GM12878 (cell line): ENCODE results near the gene IMMP2L.

Source experiments
- NFYB ChIP-seq: IDR thresholded peaks from 2 replicates; pipeline ENCODE4 v1.6.1; 2011; ENCODE audit warnings: low read depth, mild to moderate bottlenecking, low read length, improper control_type of control experiment, moderate library complexity; ENCODE audit not compliant: insufficient read depth
- SUZ12 ChIP-seq: fragments of 200-600 bp; sonication (generic); IDR thresholded peaks from one replicate; pipeline ENCODE4 v1.6.1; 2018; ENCODE audit warnings: antibody characterized with exemption, mild to moderate bottlenecking; ENCODE audit not compliant: unreplicated experiment

DNA sequence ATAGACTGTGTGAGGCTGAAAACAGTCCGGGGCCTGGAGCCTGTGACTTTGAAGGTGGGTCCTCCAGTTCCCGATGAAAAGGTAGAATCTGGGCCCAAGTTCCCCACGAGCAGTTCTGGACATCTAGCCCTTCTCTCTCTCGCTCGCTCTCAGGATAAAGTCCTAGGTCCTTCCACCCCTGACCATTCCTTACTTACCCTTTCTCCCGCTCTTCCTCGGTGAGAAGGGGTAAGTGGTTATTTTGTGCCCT is 713 bp downstream of the IMMP2L start:
- TF ChIP-seq SUZ12 (no peak), NFYB (no peak)
